Astrocyte (in vitro differentiated cells and primary cell): Measurements from ENCODE around the gene EPB42. TPM values are rescaled to one million over a fixed set of nuclear protein-coding genes. Genes with fewer than 3 reads are reported as not detected.
A peak's percentile ranks its signal among the peaks of the same experiment; 100 is the strongest.

Experiments
- DNase-seq: peaks from one replicate; pipeline ENCODE4 v3.0.0-alpha.2; 2010; ENCODE audit warnings: low read depth
- FAIRE-seq: peaks from 2 replicates; lab custom pipeline; 2011; peaks lifted over from hg19 to GRCh38; lab: Jason Lieb, UNC
- H2AFZ ChIP-seq: 2 replicates; pipeline ENCODE4 v1.6.0; 2012; ENCODE audit warnings: low read depth, low read length, inconsistent platforms
- H3K27ac ChIP-seq: 2 replicates; pipeline ENCODE4 v1.5.1; 2011; ENCODE audit warnings: low read depth, low read length, inconsistent platforms
- H3K27me3 ChIP-seq: 2 replicates; pipeline ENCODE4 v1.6.0; 2011; ENCODE audit warnings: low read length, inconsistent platforms; ENCODE audit not compliant: insufficient read depth
- H3K36me3 ChIP-seq: 2 replicates; pipeline ENCODE4 v1.5.1; 2011; ENCODE audit warnings: low read length, inconsistent platforms; ENCODE audit not compliant: insufficient read depth
- H3K4me1 ChIP-seq: 2 replicates; pipeline ENCODE4 v1.5.1; 2011; ENCODE audit warnings: low read length, inconsistent platforms; ENCODE audit not compliant: insufficient read depth
- H3K4me2 ChIP-seq: 2 replicates; pipeline ENCODE4 v1.6.0; 2012; ENCODE audit warnings: low read length, inconsistent platforms
- H3K4me3 ChIP-seq: 2 replicates; pipeline ENCODE4 v1.5.1; 2011; ENCODE audit warnings: low read depth, mild to moderate bottlenecking, low read length, inconsistent platforms; ENCODE audit not compliant: insufficient read depth
- H3K79me2 ChIP-seq: 2 replicates; pipeline ENCODE4 v1.6.0; 2012; ENCODE audit warnings: mild to moderate bottlenecking, low read length, inconsistent platforms; ENCODE audit not compliant: insufficient read depth
- H3K9ac ChIP-seq: 2 replicates; pipeline ENCODE4 v1.6.0; 2012; ENCODE audit warnings: mild to moderate bottlenecking, low read length, inconsistent platforms
- H3K9me3 ChIP-seq: 2 replicates; pipeline ENCODE4 v1.5.1; 2012; ENCODE audit warnings: low read depth, mild to moderate bottlenecking, low read length, inconsistent platforms; ENCODE audit not compliant: insufficient read depth
- H4K20me1 ChIP-seq: 2 replicates; pipeline ENCODE4 v1.6.0; 2012; ENCODE audit warnings: low read length, inconsistent platforms; ENCODE audit not compliant: insufficient read depth
- H3K27ac Mint-ChIP-seq: one replicate; pipeline ENCODE4 v1.8.0; 2021; ENCODE audit warnings: mild to moderate bottlenecking, mixed read lengths; ENCODE audit not compliant: unreplicated experiment
- H3K27me3 Mint-ChIP-seq: one replicate; pipeline ENCODE4 v1.8.0; 2021; ENCODE audit warnings: low read depth, mixed read lengths; ENCODE audit not compliant: unreplicated experiment
- H3K36me3 Mint-ChIP-seq: one replicate; pipeline ENCODE4 v1.8.0; 2021; ENCODE audit warnings: low read depth, mixed read lengths; ENCODE audit not compliant: unreplicated experiment
- H3K4me1 Mint-ChIP-seq: one replicate; pipeline ENCODE4 v1.8.0; 2021; ENCODE audit warnings: low read depth, mixed read lengths; ENCODE audit not compliant: unreplicated experiment
- H3K4me3 Mint-ChIP-seq: one replicate; pipeline ENCODE4 v1.8.0; 2021; ENCODE audit warnings: mild to moderate bottlenecking, moderate library complexity, mixed read lengths; ENCODE audit not compliant: unreplicated experiment
- H3K9me3 Mint-ChIP-seq: one replicate; pipeline ENCODE4 v1.8.0; 2021; ENCODE audit warnings: mild to moderate bottlenecking, mixed read lengths; ENCODE audit not compliant: unreplicated experiment
- CTCF ChIP-seq: IDR thresholded peaks from 2 replicates; pipeline ENCODE4 v1.5.1; 2011; ENCODE audit warnings: low read depth, mild to moderate bottlenecking, inconsistent platforms, low read length, moderate library complexity; ENCODE audit not compliant: insufficient read depth
- EZH2 ChIP-seq: IDR thresholded peaks from 2 replicates; pipeline ENCODE4 v1.6.1; 2012; ENCODE audit warnings: mild to moderate bottlenecking, low read length, inconsistent platforms; ENCODE audit not compliant: insufficient read depth
- total RNA-seq: library from RNA; stranded (reverse); gene quantifications from 2 replicates; pipeline ENCODE4 v1.2.1, GENCODE V29; 2021

Gene EPB42
- total RNA-seq, 1 donor from 2014 or later = not detected

GRCh38 chr15:43243020-43243645 is 22.3 kb upstream of the EPB42 start:
- Mint-ChIP-seq H3K4me1 (peaks cover 11% of the 10 kb centered on the region), H3K27ac (no peak overlapping the region), H3K9me3 (peaks cover 3% of the 10 kb centered on the region), H3K4me3 (no peak overlapping the region), H3K36me3 (no peaks in the 10 kb centered on the region), H3K27me3 (peaks cover 23% of the 10 kb centered on the region)
- peaks cover 9% of the 10 kb centered on the region for H3K4me1 ChIP-seq
- H3K79me2 ChIP-seq = no peaks in the 10 kb centered on the region
- H3K4me2 ChIP-seq = no peak overlapping the region
- H3K27me3 ChIP-seq = peaks cover 14% of the 10 kb centered on the region
- H3K36me3 ChIP-seq = no peaks in the 10 kb centered on the region
- no peak for TF ChIP-seq EZH2
- no peak for TF ChIP-seq CTCF
- H3K4me3 ChIP-seq = no peak overlapping the region
- no peaks in the 10 kb centered on the region for H4K20me1 ChIP-seq
- no peaks in the 10 kb centered on the region for H3K9me3 ChIP-seq
- no peak for DNase-seq
- H2AFZ ChIP-seq = no peak overlapping the region
- FAIRE-seq = no peak
- H3K27ac ChIP-seq = no peak overlapping the region
- H3K9ac ChIP-seq = no peak overlapping the region

GRCh38 chr15:43242616-43243015 is 21.8 kb upstream of the EPB42 start:
- no peak overlapping the region for H3K27ac Mint-ChIP-seq
- H3K27ac ChIP-seq = no peak overlapping the region
- H3K36me3 ChIP-seq = no peaks in the 10 kb centered on the region
- no peak overlapping the region for H3K4me3 Mint-ChIP-seq
- H3K4me3 ChIP-seq = no peak overlapping the region
- H2AFZ ChIP-seq = no peak overlapping the region
- H3K4me1 Mint-ChIP-seq = peaks cover 13% of the 10 kb centered on the region
- peaks cover 23% of the 10 kb centered on the region for H3K27me3 Mint-ChIP-seq
- H3K9me3 ChIP-seq = no peaks in the 10 kb centered on the region
- no peak for FAIRE-seq
- H4K20me1 ChIP-seq = no peaks in the 10 kb centered on the region
- no peaks in the 10 kb centered on the region for H3K79me2 ChIP-seq
- H3K4me1 ChIP-seq = peaks cover 9% of the 10 kb centered on the region
- no peak overlapping the region for H3K4me2 ChIP-seq
- peaks cover 14% of the 10 kb centered on the region for H3K27me3 ChIP-seq
- H3K9me3 Mint-ChIP-seq = peaks cover 3% of the 10 kb centered on the region
- DNase-seq = no peak
- TF ChIP-seq CTCF = no peak
- no peak for TF ChIP-seq EZH2
- no peak overlapping the region for H3K9ac ChIP-seq
- H3K36me3 Mint-ChIP-seq = no peaks in the 10 kb centered on the region

GRCh38 chr15:43241100-43241499 is 20.3 kb upstream of the EPB42 start:
- H3K4me1 ChIP-seq = peaks cover 9% of the 10 kb centered on the region
- H3K4me3 ChIP-seq = no peak overlapping the region
- no peak overlapping the region for H3K27ac ChIP-seq
- H3K79me2 ChIP-seq = no peaks in the 10 kb centered on the region
- peaks cover 19% of the 10 kb centered on the region for H3K27me3 Mint-ChIP-seq
- H3K27ac Mint-ChIP-seq = no peak overlapping the region
- H2AFZ ChIP-seq = no peak overlapping the region
- no peak overlapping the region for H3K9ac ChIP-seq
- peaks cover 14% of the 10 kb centered on the region for H3K27me3 ChIP-seq
- H3K4me2 ChIP-seq = no peak overlapping the region
- peaks cover 3% of the 10 kb centered on the region for H3K9me3 Mint-ChIP-seq
- H3K36me3 Mint-ChIP-seq = no peaks in the 10 kb centered on the region
- peak; percentile 90 for DNase-seq
- H3K4me3 Mint-ChIP-seq = no peak overlapping the region
- no peak for TF ChIP-seq EZH2
- TF ChIP-seq CTCF = no peak
- peaks cover 13% of the 10 kb centered on the region for H3K4me1 Mint-ChIP-seq
- no peaks in the 10 kb centered on the region for H3K36me3 ChIP-seq
- no peaks in the 10 kb centered on the region for H4K20me1 ChIP-seq
- no peaks in the 10 kb centered on the region for H3K9me3 ChIP-seq
- peak; percentile 65 for FAIRE-seq
